NB4 (cell line): ENCODE data around the gene PLXNC1.
A peak's percentile ranks its signal among the peaks of the same experiment; 100 is the strongest.

Experiments
- DNase-seq: peaks from one replicate; pipeline ENCODE4 v3.0.0; 2010; ENCODE audit warnings: low read depth
- H3K4me3 ChIP-seq: one replicate; pipeline ENCODE4 v1.5.1; 2011; ENCODE audit warnings: mild to moderate bottlenecking, low read depth, low read length, moderate library complexity
- CTCF ChIP-seq: IDR thresholded peaks from one replicate; pipeline ENCODE4 v1.5.1; 2012; ENCODE audit warnings: low read depth, low read length
- MAX ChIP-seq: IDR thresholded peaks from 2 replicates; pipeline ENCODE4 v1.6.1; 2011; ENCODE audit warnings: low read depth, low read length
- MYC ChIP-seq: IDR thresholded peaks from 2 replicates; pipeline ENCODE4 v1.6.1; 2011; ENCODE audit warnings: low read depth, low read length
- POLR2A ChIP-seq: IDR thresholded peaks from 2 replicates; pipeline ENCODE4 v1.6.1; 2011; ENCODE audit warnings: mild to moderate bottlenecking; ENCODE audit not compliant: insufficient read length; ENCODE audit errors: extremely low read depth

PLXNC1 gene

GRCh38 chr12:94148739-94149118 lies 352 bp downstream of the PLXNC1 start:
- H3K4me3 ChIP-seq, result peak overlapping the region; percentile 46
- no peak for TF ChIP-seq POLR2A
- TF ChIP-seq MYC, result no peak; the same call in 1 of the 2 replicates
- TF ChIP-seq MAX, result no peak
- no peak for TF ChIP-seq CTCF
- no peak for DNase-seq

- H3K4me3 ChIP-seq, result peak overlapping the region; percentile 42
- peak; percentile 79 for DNase-seq
These were observed 873 bp downstream of the PLXNC1 start for GRCh38 chr12:94149119-94149780.

GRCh38 chr12:94149781-94150239 lies 1.4 kb downstream of the PLXNC1 start:
- peak overlapping the region; percentile 37 for H3K4me3 ChIP-seq
- peak; percentile 57 for DNase-seq

More at GRCh38 chr12:94149119-94149780, 873 bp downstream of the PLXNC1 start:
- no peak for TF ChIP-seq MYC
- no peak for TF ChIP-seq POLR2A
- peak; percentile 44 for TF ChIP-seq CTCF

GRCh38 chr12:94150240-94151121 lies 2.1 kb downstream of the PLXNC1 start:
- H3K4me3 ChIP-seq, result peak overlapping the region; percentile 37

More at GRCh38 chr12:94149781-94150239, 1.4 kb downstream of the PLXNC1 start:
- TF ChIP-seq POLR2A (no peak), MAX (no peak), CTCF (no peak), MYC (no peak)

GRCh38 chr12:94151582-94151981 lies 3.2 kb downstream of the PLXNC1 start:
- H3K4me3 ChIP-seq, result no peak overlapping the region
- no peak for DNase-seq
- TF ChIP-seq CTCF, result no peak
- no peak for TF ChIP-seq MYC
- TF ChIP-seq MAX, result no peak
- TF ChIP-seq POLR2A, result no peak

More at GRCh38 chr12:94150240-94151121, 2.1 kb downstream of the PLXNC1 start:
- peak; percentile 86 for DNase-seq
- no peak for TF ChIP-seq MAX
- no peak for TF ChIP-seq CTCF
- TF ChIP-seq POLR2A, result no peak
- TF ChIP-seq MYC, result no peak
